Kidney epithelial cell (primary cell): ENCODE data around the gene ATP13A3. TPM values are rescaled to one million over a fixed set of nuclear protein-coding genes. Genes with fewer than 3 reads are reported as not detected.

ENCODE experiments used
- DNase-seq: peaks from one replicate; pipeline ENCODE4 v3.0.0-alpha.2; 2010; ENCODE audit warnings: low read depth
- H3K27me3 ChIP-seq: 2 replicates; pipeline ENCODE4 v1.6.0; 2011; ENCODE audit warnings: low read length; ENCODE audit not compliant: control insufficient read depth, insufficient read depth
- H3K36me3 ChIP-seq: 2 replicates; pipeline ENCODE4 v1.5.1; 2011; ENCODE audit warnings: low read length; ENCODE audit not compliant: control insufficient read depth, insufficient read depth
- H3K4me3 ChIP-seq: 2 replicates; pipeline ENCODE4 v1.5.1; 2011; ENCODE audit warnings: low read depth, mild to moderate bottlenecking, control low read depth, low read length
- CTCF ChIP-seq: IDR thresholded peaks from 2 replicates; pipeline ENCODE4 v1.5.1; 2011; ENCODE audit warnings: mild to moderate bottlenecking, moderate library complexity, low read length, control low read depth, inconsistent platforms; ENCODE audit not compliant: insufficient read depth, poor library complexity, severe bottlenecking
- total RNA-seq: library from RNA; depleted of rRNA; stranded (reverse); fragments of >200 nt; gene quantifications from 2 replicates; pipeline ENCODE4 v1.2.3, GENCODE V29; 2015

Gene ATP13A3
- total RNA-seq, 1 donor from 2014 or later: 324 TPM

- no peaks in the 10 kb centered on the region for H3K27me3 ChIP-seq
- no peak for DNase-seq
- TF ChIP-seq CTCF: no peak
- peaks cover 4% of the 10 kb centered on the region for H3K36me3 ChIP-seq
- H3K4me3 ChIP-seq: no peak overlapping the region
Observed at GRCh38 chr3:194449913-194450312, 36.9 kb downstream of the ATP13A3 start.

- no peak for TF ChIP-seq CTCF
- DNase-seq: no peak
- H3K36me3 ChIP-seq: peaks cover 2% of the 10 kb centered on the region
- no peaks in the 10 kb centered on the region for H3K27me3 ChIP-seq
- H3K4me3 ChIP-seq: no peak overlapping the region
Observed at GRCh38 chr3:194447657-194448056, 39.1 kb downstream of the ATP13A3 start.

GRCh38 chr3:194447161-194447560 lies 39.6 kb downstream of the ATP13A3 start:
- no peak overlapping the region for H3K4me3 ChIP-seq
- peaks cover 2% of the 10 kb centered on the region for H3K36me3 ChIP-seq
- no peaks in the 10 kb centered on the region for H3K27me3 ChIP-seq
- DNase-seq: no peak
- TF ChIP-seq CTCF: no peak

- H3K36me3 ChIP-seq: peaks cover 1% of the 10 kb centered on the region
- TF ChIP-seq CTCF: no peak
- DNase-seq: no peak
- H3K27me3 ChIP-seq: no peaks in the 10 kb centered on the region
- H3K4me3 ChIP-seq: no peak overlapping the region
Observed at GRCh38 chr3:194446754-194447153, 40.0 kb downstream of the ATP13A3 start.

- TF ChIP-seq CTCF: no peak
- DNase-seq: no peak
- no peak overlapping the region for H3K4me3 ChIP-seq
- peaks cover 1% of the 10 kb centered on the region for H3K36me3 ChIP-seq
- H3K27me3 ChIP-seq: no peaks in the 10 kb centered on the region
Observed at GRCh38 chr3:194446172-194446571, 40.6 kb downstream of the ATP13A3 start.

GRCh38 chr3:194443901-194444300 lies 42.9 kb downstream of the ATP13A3 start:
- peaks cover 1% of the 10 kb centered on the region for H3K36me3 ChIP-seq
- H3K4me3 ChIP-seq: no peak overlapping the region
- H3K27me3 ChIP-seq: no peaks in the 10 kb centered on the region
- no peak for TF ChIP-seq CTCF
- DNase-seq: no peak
